ENCODE measurements around the gene ZW10. TPM values are rescaled to one million over a fixed set of nuclear protein-coding genes. Genes with fewer than 3 reads are reported as not detected.
"Not testable (repeated sequence)": the region's sequence is repeated elsewhere in the genome, so short reads cannot be mapped to it uniquely, and the experiment has no call there.

Gene ZW10
- polyA plus RNA-seq, 1 donor from 2014 or later = 14.1 TPM

GRCh38 chr11:113724778-113725177 lies 48.7 kb downstream of the ZW10 start:
- Mint-ChIP-seq H3K27me3 (no peaks in the 10 kb centered on the region), H3K9me3 (peaks cover 0 to 9% (median 0%) of the 10 kb centered on the region in 3 donors), H3K4me3 (no peak overlapping the region), H3K36me3 (peaks cover 4% of the 10 kb centered on the region), H3K4me1 (no peaks in the 10 kb centered on the region), H3K27ac (no peak overlapping the region)

GRCh38 chr11:113723787-113724186 lies 49.7 kb downstream of the ZW10 start:
- no peak overlapping the region for H3K4me3 Mint-ChIP-seq

GRCh38 chr11:113722934-113723333 lies 50.6 kb downstream of the ZW10 start:
- no peak overlapping the region for H3K4me3 Mint-ChIP-seq
- no peaks in the 10 kb centered on the region for H3K4me1 Mint-ChIP-seq
- peaks cover 6% of the 10 kb centered on the region for H3K36me3 Mint-ChIP-seq

More at GRCh38 chr11:113723787-113724186, 49.7 kb downstream of the ZW10 start:
- Mint-ChIP-seq H3K36me3 (peaks cover 6% of the 10 kb centered on the region), H3K27me3 (no peaks in the 10 kb centered on the region), H3K9me3 (peaks cover 0 to 9% (median 0%) of the 10 kb centered on the region in 3 donors), H3K27ac (no peak overlapping the region), H3K4me1 (no peaks in the 10 kb centered on the region)

GRCh38 chr11:113722221-113722620 lies 51.3 kb downstream of the ZW10 start:
- no peaks in the 10 kb centered on the region for H3K27me3 Mint-ChIP-seq
- no peaks in the 10 kb centered on the region for H3K4me1 Mint-ChIP-seq
- H3K9me3 Mint-ChIP-seq = peaks cover 0 to 12% (median 2%) of the 10 kb centered on the region in 3 donors
- H3K4me3 Mint-ChIP-seq = no peak overlapping the region
- H3K27ac Mint-ChIP-seq = no peak overlapping the region
- H3K36me3 Mint-ChIP-seq = peaks cover 6% of the 10 kb centered on the region

More at GRCh38 chr11:113722934-113723333, 50.6 kb downstream of the ZW10 start:
- H3K27me3 Mint-ChIP-seq = no peaks in the 10 kb centered on the region
- peaks cover 0 to 9% (median 0%) of the 10 kb centered on the region in 3 donors for H3K9me3 Mint-ChIP-seq
- H3K27ac Mint-ChIP-seq = no peak overlapping the region

GRCh38 chr11:113721462-113722066 lies 51.9 kb downstream of the ZW10 start:
- Mint-ChIP-seq H3K27me3 (no peaks in the 10 kb centered on the region), H3K36me3 (peaks cover 6% of the 10 kb centered on the region), H3K4me1 (no peaks in the 10 kb centered on the region), H3K9me3 (peaks cover 0 to 12% (median 2%) of the 10 kb centered on the region in 3 donors), H3K4me3 (no peak overlapping the region), H3K27ac (no peak overlapping the region)

- H3K27me3 Mint-ChIP-seq, H3K27ac Mint-ChIP-seq, H3K36me3 Mint-ChIP-seq, H3K4me1 Mint-ChIP-seq, H3K4me3 Mint-ChIP-seq: not testable (repeated sequence)
- H3K9me3 Mint-ChIP-seq = peaks cover 0 to 12% (median 2%) of the 10 kb centered on the region in 3 donors
Measured at GRCh38 chr11:113720478-113720877, 53.0 kb downstream of the ZW10 start.

GRCh38 chr11:113715882-113716625 lies 57.4 kb downstream of the ZW10 start:
- no peak overlapping the region for H3K27ac Mint-ChIP-seq
- H3K9me3 Mint-ChIP-seq = peaks cover 2 to 14% (median 3%) of the 10 kb centered on the region in 3 donors
- H3K4me3 Mint-ChIP-seq = no peak overlapping the region
- peaks cover 10% of the 10 kb centered on the region for H3K36me3 Mint-ChIP-seq
- no peaks in the 10 kb centered on the region for H3K4me1 Mint-ChIP-seq
- H3K27me3 Mint-ChIP-seq = no peaks in the 10 kb centered on the region

GRCh38 chr11:113715273-113715672 lies 58.2 kb downstream of the ZW10 start:
- no peak overlapping the region for H3K4me3 Mint-ChIP-seq
- no peak overlapping the region for H3K27ac Mint-ChIP-seq
- no peaks in the 10 kb centered on the region for H3K4me1 Mint-ChIP-seq
- no peaks in the 10 kb centered on the region for H3K27me3 Mint-ChIP-seq
- peaks cover 2 to 6% (median 3%) of the 10 kb centered on the region in 3 donors for H3K9me3 Mint-ChIP-seq
- peaks cover 12% of the 10 kb centered on the region for H3K36me3 Mint-ChIP-seq

GRCh38 chr11:113710989-113711388 lies 62.5 kb downstream of the ZW10 start:
- peaks cover 8 to 29% (median 10%) of the 10 kb centered on the region in 3 donors for H3K9me3 Mint-ChIP-seq
- no peak overlapping the region for H3K4me3 Mint-ChIP-seq
- no peaks in the 10 kb centered on the region for H3K4me1 Mint-ChIP-seq
- H3K27ac Mint-ChIP-seq = no peak overlapping the region
- H3K27me3 Mint-ChIP-seq = no peaks in the 10 kb centered on the region
- peaks cover 8% of the 10 kb centered on the region for H3K36me3 Mint-ChIP-seq

GRCh38 chr11:113705871-113706655 lies 67.4 kb downstream of the ZW10 start, which contains the start of gene TMPRSS5:
Gene TMPRSS5 (minus strand): TSS chr11:113706308. CDS start chr11:113706224, 84 bp downstream.
- peaks cover 6% of the 10 kb centered on the region for H3K36me3 Mint-ChIP-seq

GRCh38 chr11:113703551-113703950 lies 69.9 kb downstream of the ZW10 start:
- H3K4me1 Mint-ChIP-seq, H3K27me3 Mint-ChIP-seq, H3K4me3 Mint-ChIP-seq: not testable (repeated sequence)

More at GRCh38 chr11:113705871-113706655, 67.4 kb downstream of the ZW10 start, which contains the start of gene TMPRSS5:
- Mint-ChIP-seq H3K27ac (no peak within 1 kb of the TSS), H3K4me3 (no peak within 1 kb of the TSS), H3K27me3 (no peaks in the 10 kb centered on the region), H3K9me3 (peaks cover 6 to 40% (median 16%) of the 10 kb centered on the region in 3 donors), H3K4me1 (peaks cover 0 to 3% (median 0%) of the 10 kb centered on the region in 3 donors)

GRCh38 chr11:113701491-113701890 lies 72.0 kb downstream of the ZW10 start:
- Mint-ChIP-seq H3K9me3 (peaks cover 0 to 18% (median 11%) of the 10 kb centered on the region in 3 donors), H3K4me1 (peaks cover 0 to 4% (median 0%) of the 10 kb centered on the region in 3 donors), H3K4me3 (no peak overlapping the region), H3K36me3 (peaks cover 8% of the 10 kb centered on the region), H3K27me3 (no peaks in the 10 kb centered on the region), H3K27ac (no peak overlapping the region)

More at GRCh38 chr11:113703551-113703950, 69.9 kb downstream of the ZW10 start:
- H3K27ac Mint-ChIP-seq, H3K36me3 Mint-ChIP-seq: not testable (repeated sequence)
- H3K9me3 Mint-ChIP-seq = peaks cover 6 to 32% (median 16%) of the 10 kb centered on the region in 3 donors

- Mint-ChIP-seq H3K36me3 (peaks cover 4% of the 10 kb centered on the region), H3K4me3 (no peak overlapping the region), H3K9me3 (peaks cover 0 to 13% (median 7%) of the 10 kb centered on the region in 3 donors), H3K4me1 (peaks cover 0 to 4% (median 0%) of the 10 kb centered on the region in 3 donors), H3K27ac (no peak overlapping the region), H3K27me3 (no peaks in the 10 kb centered on the region)
Measured at GRCh38 chr11:113698515-113698914, 75.0 kb downstream of the ZW10 start.

GRCh38 chr11:113697756-113698407 lies 75.6 kb downstream of the ZW10 start:
- Mint-ChIP-seq H3K4me3 (no peak overlapping the region), H3K27me3 (no peaks in the 10 kb centered on the region), H3K36me3 (peaks cover 4% of the 10 kb centered on the region), H3K27ac (no peak overlapping the region), H3K4me1 (peaks cover 0 to 4% (median 0%) of the 10 kb centered on the region in 3 donors), H3K9me3 (peaks cover 0 to 10% (median 7%) of the 10 kb centered on the region in 3 donors)

Data from IgD-negative memory B cell (primary cell).